Measurements from ENCODE around the gene RNF31. TPM values are rescaled to one million over a fixed set of nuclear protein-coding genes. Genes with fewer than 3 reads are reported as not detected.
A peak's percentile ranks its signal among the peaks of the same experiment; 100 is the strongest.

Gene RNF31
- total and polyA plus RNA-seq, 2 of the 13 experiments (the other 11 are each of a cell fraction or from before 2014, with no cell fraction given), result 48.2 to 86.8 TPM

- 0 out of 2 replicates have a peak, but pooled peaks have one; percentile 38 for TF ChIP-seq HOXA5 (CRISPR knock-in tag; IDR thresholded peaks at IDR 0.05)
- no peak for TF ChIP-seq NKX3-1 (CRISPR knock-in tag; IDR thresholded peaks at IDR 0.05)
- no peak for TF ChIP-seq CEBPG (CRISPR knock-in tag; IDR thresholded peaks at IDR 0.05)
- TF ChIP-seq ZNF710 (CRISPR knock-in tag; IDR thresholded peaks at IDR 0.05; ENCODE audit: borderline replicate concordance), result no peak
- TF ChIP-seq SMAD9 (CRISPR knock-in tag; IDR thresholded peaks at IDR 0.05), result no peak; the same call in 1 of the 2 replicates
- peak; percentile 53; the same call in 1 of the 2 replicates for TF ChIP-seq SP1 (IDR thresholded peaks at IDR 0.05)
- no peak; the same call in 1 of the 2 replicates for TF ChIP-seq SP1 (CRISPR knock-in tag; IDR thresholded peaks at IDR 0.05)
- 0 out of 2 replicates have a peak, but pooled peaks have one; percentile 19 for TF ChIP-seq YEATS2 (CRISPR knock-in tag; IDR thresholded peaks at IDR 0.05; ENCODE audit: borderline replicate concordance)
- no peak for TF ChIP-seq ZFP1 (CRISPR knock-in tag; IDR thresholded peaks at IDR 0.05)
- TF ChIP-seq ZNF263 (CRISPR knock-in tag; IDR thresholded peaks at IDR 0.05), result peak; percentile 57; the same call in 1 of the 2 replicates
- TF ChIP-seq, protein P1, sequence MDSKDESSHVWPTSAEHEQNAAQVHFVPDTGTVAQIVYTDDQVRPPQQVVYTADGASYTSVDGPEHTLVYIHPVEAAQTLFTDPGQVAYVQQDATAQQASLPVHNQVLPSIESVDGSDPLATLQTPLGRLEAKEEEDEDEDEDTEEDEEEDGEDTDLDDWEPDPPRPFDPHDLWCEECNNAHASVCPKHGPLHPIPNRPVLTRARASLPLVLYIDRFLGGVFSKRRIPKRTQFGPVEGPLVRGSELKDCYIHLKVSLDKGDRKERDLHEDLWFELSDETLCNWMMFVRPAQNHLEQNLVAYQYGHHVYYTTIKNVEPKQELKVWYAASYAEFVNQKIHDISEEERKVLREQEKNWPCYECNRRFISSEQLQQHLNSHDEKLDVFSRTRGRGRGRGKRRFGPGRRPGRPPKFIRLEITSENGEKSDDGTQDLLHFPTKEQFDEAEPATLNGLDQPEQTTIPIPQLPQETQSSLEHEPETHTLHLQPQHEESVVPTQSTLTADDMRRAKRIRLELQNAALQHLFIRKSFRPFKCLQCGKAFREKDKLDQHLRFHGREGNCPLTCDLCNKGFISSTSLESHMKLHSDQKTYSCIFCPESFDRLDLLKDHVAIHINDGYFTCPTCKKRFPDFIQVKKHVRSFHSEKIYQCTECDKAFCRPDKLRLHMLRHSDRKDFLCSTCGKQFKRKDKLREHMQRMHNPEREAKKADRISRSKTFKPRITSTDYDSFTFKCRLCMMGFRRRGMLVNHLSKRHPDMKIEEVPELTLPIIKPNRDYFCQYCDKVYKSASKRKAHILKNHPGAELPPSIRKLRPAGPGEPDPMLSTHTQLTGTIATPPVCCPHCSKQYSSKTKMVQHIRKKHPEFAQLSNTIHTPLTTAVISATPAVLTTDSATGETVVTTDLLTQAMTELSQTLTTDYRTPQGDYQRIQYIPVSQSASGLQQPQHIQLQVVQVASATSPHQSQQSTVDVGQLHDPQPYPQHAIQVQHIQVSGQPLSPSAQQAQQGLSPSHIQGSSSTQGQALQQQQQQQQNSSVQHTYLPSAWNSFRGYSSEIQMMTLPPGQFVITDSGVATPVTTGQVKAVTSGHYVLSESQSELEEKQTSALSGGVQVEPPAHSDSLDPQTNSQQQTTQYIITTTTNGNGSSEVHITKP (CRISPR knock-in tag; IDR thresholded peaks at IDR 0.05; ENCODE audit: low read depth), result no peak
- TF ChIP-seq ZNF670 (CRISPR knock-in tag; IDR thresholded peaks at IDR 0.05; ENCODE audit: borderline replicate concordance), result no peak
- TF ChIP-seq MIXL1 (CRISPR knock-in tag; IDR thresholded peaks at IDR 0.05), result no peak
- TF ChIP-seq, protein P2, sequence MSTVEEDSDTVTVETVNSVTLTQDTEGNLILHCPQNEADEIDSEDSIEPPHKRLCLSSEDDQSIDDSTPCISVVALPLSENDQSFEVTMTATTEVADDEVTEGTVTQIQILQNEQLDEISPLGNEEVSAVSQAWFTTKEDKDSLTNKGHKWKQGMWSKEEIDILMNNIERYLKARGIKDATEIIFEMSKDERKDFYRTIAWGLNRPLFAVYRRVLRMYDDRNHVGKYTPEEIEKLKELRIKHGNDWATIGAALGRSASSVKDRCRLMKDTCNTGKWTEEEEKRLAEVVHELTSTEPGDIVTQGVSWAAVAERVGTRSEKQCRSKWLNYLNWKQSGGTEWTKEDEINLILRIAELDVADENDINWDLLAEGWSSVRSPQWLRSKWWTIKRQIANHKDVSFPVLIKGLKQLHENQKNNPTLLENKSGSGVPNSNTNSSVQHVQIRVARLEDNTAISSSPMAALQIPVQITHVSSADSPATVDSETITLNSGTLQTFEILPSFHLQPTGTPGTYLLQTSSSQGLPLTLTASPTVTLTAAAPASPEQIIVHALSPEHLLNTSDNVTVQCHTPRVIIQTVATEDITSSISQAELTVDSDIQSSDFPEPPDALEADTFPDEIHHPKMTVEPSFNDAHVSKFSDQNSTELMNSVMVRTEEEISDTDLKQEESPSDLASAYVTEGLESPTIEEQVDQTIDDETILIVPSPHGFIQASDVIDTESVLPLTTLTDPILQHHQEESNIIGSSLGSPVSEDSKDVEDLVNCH (CRISPR knock-in tag; IDR thresholded peaks at IDR 0.05), result no peak
- no peak for TF ChIP-seq GABPA (IDR thresholded peaks at IDR 0.05; ENCODE audit: low read depth, low read length)
- TF ChIP-seq GABPA (CRISPR knock-in tag; IDR thresholded peaks at IDR 0.05; ENCODE audit: low read depth), result no peak
- TF ChIP-seq MIER3 (CRISPR knock-in tag; IDR thresholded peaks at IDR 0.05; ENCODE audit: borderline replicate concordance), result peak; percentile 40; the same call in 1 of the 2 replicates
- no peak for TF ChIP-seq ZNF83 (CRISPR knock-in tag; IDR thresholded peaks at IDR 0.05; ENCODE audit: borderline replicate concordance)
- TF ChIP-seq USF2 (IDR thresholded peaks at IDR 0.05; ENCODE audit: low read depth, low read length), result 0 out of 2 replicates have a peak, but pooled peaks have one; percentile 6
- no peak for TF ChIP-seq USF2 (CRISPR knock-in tag; IDR thresholded peaks at IDR 0.05; ENCODE audit: borderline replicate concordance)
- TF ChIP-seq ZMYM2 (CRISPR knock-in tag; IDR thresholded peaks at IDR 0.05), result no peak
Observed at GRCh38 chr14:24136684-24137528, 10.4 kb upstream of the RNF31 start (continued).

Measured in HepG2 (cell line).